Testis (tissue), 3 donors: ENCODE results near the gene ARHGAP44. TPM values are rescaled to one million over a fixed set of nuclear protein-coding genes. Genes with fewer than 3 reads are reported as not detected.

Experiments used
- DNase-seq: peaks from one replicate; pipeline ENCODE4 v3.0.0-alpha.2; 2019
- H3K27ac ChIP-seq, 2 donors: fragments of 200-600 bp; sonication (generic); one replicate each; pipeline ENCODE4 v1.5.1; 2019
- H3K27me3 ChIP-seq: fragments of 200-600 bp; sonication (generic); one replicate; pipeline ENCODE4 v1.5.1; 2019
- H3K36me3 ChIP-seq: fragments of 200-600 bp; sonication (generic); one replicate; pipeline ENCODE4 v1.5.1; 2017; ENCODE audit warnings: low read depth; ENCODE audit errors: missing control alignments
- H3K4me1 ChIP-seq: fragments of 200-600 bp; sonication (generic); one replicate; pipeline ENCODE4 v1.5.1; 2019
- H3K4me3 ChIP-seq, 2 donors: fragments of 200-600 bp; sonication (generic); one replicate each; pipeline ENCODE4 v1.5.1; 2017 to 2019
- H3K9me3 ChIP-seq: fragments of 200-600 bp; sonication (generic); one replicate; pipeline ENCODE4 v1.5.1; 2017
- CTCF ChIP-seq, 3 experiments: fragments of 450-650 bp in 2 of 3; fragments of 200-600 bp in 1 of 3; sonication (generic) in 1 of 3; IDR thresholded peaks; one replicate each; pipeline ENCODE4 v1.5.1; 2016 to 2019; ENCODE audit warnings: antibody characterized with exemption in 3 of 3, mild to moderate bottlenecking in 2 of 3, moderate library complexity in 1 of 3
- POLR2A ChIP-seq: fragments of 450-650 bp; IDR thresholded peaks from one replicate; pipeline ENCODE4 v1.6.1; 2017; ENCODE audit warnings: antibody characterized with exemption, mild to moderate bottlenecking, moderate library complexity
- WGBS, 2 donors: methylation state at CpG; one replicate each; pipeline ENCODE4 v1.1.5; 2018; 5-methylcytosine and 5-hydroxymethylcytosine counted together
- intact Hi-C: fragments of 100-400 bp; cut with DNase I; formaldehyde crosslinking; loops from one replicate; pipeline ENCODE4 v1.15.1; 2023; ENCODE audit warnings: low total_unique reads
- polyA plus RNA-seq: library from polyadenylated mRNA; stranded (reverse); fragments of 350-450 nt; fragmentation: Illumina TruSeq; extraction: RNeasy Lipid Tissue Mini Kit (QIAGEN cat#74804); gene quantifications from one replicate; pipeline ENCODE4 v1.2.3, GENCODE V29; 2014; ENCODE audit warnings: low read depth, low replicate concordance; ENCODE audit not compliant: insufficient read depth
- total RNA-seq, 2 donors: library from RNA; depleted of rRNA; stranded (reverse); fragments of >200 nt; gene quantifications; one replicate each; pipeline ENCODE4 v1.2.3, GENCODE V29; 2016

Gene ARHGAP44
- total and polyA plus RNA-seq, 3 donors from 2014 or later = 9.3 to 11.3 (median 11.0) TPM

GRCh38 chr17:12842936-12843335, 53.6 kb downstream of the ARHGAP44 start:
- no peaks in the 10 kb centered on the region for H3K27me3 ChIP-seq
- H3K36me3 ChIP-seq = no peaks in the 10 kb centered on the region
- TF ChIP-seq POLR2A (no peak), CTCF (IDR thresholded peaks at IDR 0.05) (no peak)
- no peak overlapping the region for H3K4me3 ChIP-seq
- no peak for DNase-seq
- H3K27ac ChIP-seq = no peak overlapping the region
- H3K9me3 ChIP-seq = no peaks in the 10 kb centered on the region
- intact Hi-C loops = no loop called here
- no peaks in the 10 kb centered on the region for H3K4me1 ChIP-seq
- WGBS, 2 donors = 85 to 86% methylated on average over 4 of the region's 4 CpGs

GRCh38 chr17:12850996-12851395, 61.7 kb downstream of the ARHGAP44 start:
- no peaks in the 10 kb centered on the region for H3K4me1 ChIP-seq

DNA sequence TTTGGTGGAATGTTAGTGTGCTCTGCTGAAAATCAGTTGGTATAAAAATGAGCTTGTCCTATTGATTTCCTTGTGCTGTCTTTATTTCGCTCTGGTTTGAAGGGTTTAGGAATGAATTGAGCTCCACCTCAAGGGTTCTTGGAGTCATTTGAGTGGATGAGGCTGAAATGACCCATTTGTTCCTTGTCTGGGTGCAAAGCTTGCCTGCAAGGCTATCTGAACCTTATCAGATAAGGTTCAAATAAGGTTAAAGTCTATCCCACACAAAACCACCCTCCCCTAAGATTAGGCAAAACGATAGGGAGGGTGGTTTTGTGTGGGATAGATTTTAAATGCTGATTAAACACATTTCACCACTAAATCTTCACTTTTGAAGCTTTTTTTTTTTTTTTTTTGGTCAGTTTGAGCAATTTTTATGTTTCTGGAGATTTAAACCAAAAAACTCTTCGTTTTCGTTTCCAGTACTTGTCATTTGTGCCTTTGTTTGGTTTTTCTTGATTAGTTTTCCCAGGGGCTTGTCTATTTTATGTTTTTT, 62.7 kb downstream of the ARHGAP44 start:
- Histone ChIP-seq H3K36me3 (no peaks in the 10 kb centered on the region), H3K27me3 (no peaks in the 10 kb centered on the region), H3K4me1 (no peaks in the 10 kb centered on the region), H3K4me3 (no peak overlapping the region), H3K9me3 (no peaks in the 10 kb centered on the region), H3K27ac (no peak overlapping the region)
- DNase-seq = no peak
- no peak for TF ChIP-seq POLR2A
- no peak for TF ChIP-seq CTCF (IDR thresholded peaks at IDR 0.05)
- intact Hi-C loops = no loop called here
- 80 to 82% methylated on average over 4 of the region's 4 CpGs for WGBS, 2 donors

More at GRCh38 chr17:12850996-12851395, 61.7 kb downstream of the ARHGAP44 start:
- Histone ChIP-seq H3K27ac (no peak overlapping the region), H3K36me3 (no peaks in the 10 kb centered on the region), H3K27me3 (no peaks in the 10 kb centered on the region), H3K4me3 (no peak overlapping the region), H3K9me3 (no peaks in the 10 kb centered on the region)
- TF ChIP-seq POLR2A = no peak
- no peak for TF ChIP-seq CTCF (IDR thresholded peaks at IDR 0.05)
- WGBS, 2 donors = 91 to 93% methylated on average over 9 of the region's 9 CpGs
- DNase-seq = no peak
- intact Hi-C loops = no loop called here

DNA sequence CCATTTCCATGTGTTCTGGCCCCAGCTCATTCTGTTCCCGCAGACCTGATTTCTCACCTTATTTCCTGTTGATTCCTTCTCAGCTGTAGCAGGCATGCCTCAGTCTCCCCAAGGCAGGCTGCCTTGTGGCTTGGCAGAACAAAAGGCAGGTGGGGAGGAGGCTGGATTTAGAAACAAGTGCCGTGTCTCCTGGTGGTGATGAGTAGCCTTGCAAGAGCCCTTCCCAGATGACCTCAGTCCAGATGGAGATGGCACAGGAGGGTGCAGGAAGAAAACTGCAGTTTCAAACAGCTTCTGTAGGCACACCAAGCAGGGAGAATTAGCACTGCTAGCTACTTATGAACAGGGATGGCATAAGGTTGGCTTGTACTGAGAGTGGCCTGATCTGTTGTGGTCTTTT, 64.6 kb downstream of the ARHGAP44 start:
- WGBS, 2 donors = 75 to 92% methylated on average over 2 of the region's 2 CpGs
- DNase-seq = no peak

More for the DNA sequence above, 64.6 kb downstream of the ARHGAP44 start:
- intact Hi-C loops = no loop called here
- no peaks in the 10 kb centered on the region for H3K4me1 ChIP-seq
- no peak overlapping the region for H3K27ac ChIP-seq
- no peaks in the 10 kb centered on the region for H3K27me3 ChIP-seq
- no peak overlapping the region for H3K4me3 ChIP-seq
- no peaks in the 10 kb centered on the region for H3K36me3 ChIP-seq
- H3K9me3 ChIP-seq = no peaks in the 10 kb centered on the region
- no peak for TF ChIP-seq POLR2A
- no peak for TF ChIP-seq CTCF (IDR thresholded peaks at IDR 0.05)
